Measurements from ENCODE around the gene RAB8B. TPM values are rescaled to one million over a fixed set of nuclear protein-coding genes. Genes with fewer than 3 reads are reported as not detected.

Gene RAB8B
- 15.1 TPM for polyA plus RNA-seq (ENCODE audit: insufficient read length)

GRCh38 chr15:63188926-63189871, at the start of gene RAB8B:
RAB8B (plus strand) TSS chr15:63189606; CDS start chr15:63189625, 19 bp downstream.
- peak; percentile 96 for DNase-seq

- no peak for DNase-seq
Observed at GRCh38 chr15:63140936-63141335, 48.5 kb upstream of the RAB8B start.

DNA sequence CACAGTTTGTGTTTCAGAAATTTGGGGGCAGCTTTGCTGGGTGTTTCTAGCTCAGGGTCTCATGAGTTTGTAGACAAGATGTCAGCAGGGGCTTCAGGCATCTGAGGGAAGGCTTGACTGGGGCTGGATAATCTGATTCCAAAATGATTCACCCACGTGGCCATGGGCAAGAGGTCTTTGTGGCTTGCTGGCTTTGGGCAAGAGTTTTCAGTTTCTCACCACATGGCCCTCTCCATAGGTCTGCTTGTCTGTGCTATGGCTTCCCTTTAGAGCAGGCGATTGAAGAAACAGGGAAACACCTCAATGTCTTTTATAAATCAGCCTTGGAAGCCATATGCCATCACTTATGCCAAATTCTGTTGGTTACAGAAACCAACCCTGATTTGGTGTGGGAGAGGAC, 44.0 kb upstream of the RAB8B start:
- DNase-seq: no peak

- no peak for DNase-seq
Observed at GRCh38 chr15:63146684-63147083, 42.7 kb upstream of the RAB8B start.

GRCh38 chr15:63151665-63152064, 37.7 kb upstream of the RAB8B start:
- DNase-seq: no peak

DNA sequence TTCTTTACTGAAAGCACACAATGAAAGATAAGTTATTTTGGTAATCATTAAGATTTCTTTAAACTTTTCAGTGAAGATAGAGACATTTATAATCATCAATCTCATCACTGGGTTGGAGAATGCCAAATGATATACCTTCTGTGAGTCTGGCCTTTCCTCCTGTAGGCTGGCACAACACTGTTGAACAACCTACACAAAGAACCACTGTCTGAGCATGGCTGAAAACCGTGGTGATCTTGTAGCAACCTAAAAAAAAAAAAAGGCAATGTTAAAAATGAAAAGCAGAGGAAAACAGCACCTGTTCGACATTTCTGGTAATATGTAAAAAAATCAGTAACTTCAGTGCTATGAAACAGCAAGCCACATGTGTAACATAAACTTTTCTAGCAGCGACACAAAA, 33.9 kb upstream of the RAB8B start:
- no peak for DNase-seq

- no peak for DNase-seq
Observed at GRCh38 chr15:63156086-63156710, 33.2 kb upstream of the RAB8B start.

DNA sequence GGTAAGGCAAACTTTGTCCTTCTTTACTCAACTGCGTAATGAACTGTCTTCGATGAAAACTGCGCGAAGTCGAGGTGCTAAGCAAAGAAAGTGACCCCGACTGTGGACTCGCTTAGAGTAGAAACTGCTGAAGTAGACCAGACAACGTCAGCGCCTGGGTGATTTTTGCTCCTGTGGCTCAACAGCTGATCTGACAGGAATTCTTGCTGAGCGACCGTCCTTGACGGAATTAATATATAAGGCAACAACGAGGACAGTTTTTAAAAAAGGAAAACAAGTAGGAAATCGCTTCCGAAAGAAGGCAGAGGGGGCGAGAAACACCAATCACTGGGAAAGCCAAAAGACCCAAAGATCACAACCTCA, 32.7 kb upstream of the RAB8B start:
- peak; percentile 45 for DNase-seq

GRCh38 chr15:63157118-63157843, 32.1 kb upstream of the RAB8B start, which contains the start of gene RPS27L:
RPS27L (minus strand) TSS chr15:63157477; CDS start chr15:63157405, 72 bp downstream.
- peak; percentile 92 for DNase-seq

GRCh38 chr15:63157891-63158431, 31.4 kb upstream of the RAB8B start:
- DNase-seq: peak; percentile 73

- no peak for DNase-seq
Observed at GRCh38 chr15:63160638-63161037, 28.8 kb upstream of the RAB8B start.

- no peak for DNase-seq
Observed at GRCh38 chr15:63163217-63163616, 26.2 kb upstream of the RAB8B start.

- DNase-seq: no peak
Observed at GRCh38 chr15:63165166-63165859, 24.1 kb upstream of the RAB8B start.

DNA sequence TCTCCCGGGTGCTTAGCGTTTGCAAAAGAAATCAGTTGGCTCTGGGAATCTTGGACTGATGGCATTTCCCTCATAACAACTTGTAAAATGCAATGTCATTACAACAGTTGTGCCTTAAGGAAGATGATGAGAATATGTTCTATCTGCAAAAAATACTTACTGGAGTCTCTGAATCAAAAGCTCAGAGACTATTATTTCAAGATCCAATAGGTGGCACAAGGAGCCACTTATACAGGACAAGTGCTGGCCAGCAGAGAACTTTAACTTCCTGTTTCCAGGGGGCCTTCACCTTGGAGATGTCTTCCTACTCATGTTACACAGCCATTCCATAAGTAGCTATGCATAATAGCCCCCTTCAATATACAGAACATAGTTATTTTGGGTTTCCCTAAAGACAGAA, 23.2 kb upstream of the RAB8B start:
- no peak for DNase-seq

- no peak for DNase-seq
Observed at GRCh38 chr15:63169788-63170187, 19.6 kb upstream of the RAB8B start.

DNA sequence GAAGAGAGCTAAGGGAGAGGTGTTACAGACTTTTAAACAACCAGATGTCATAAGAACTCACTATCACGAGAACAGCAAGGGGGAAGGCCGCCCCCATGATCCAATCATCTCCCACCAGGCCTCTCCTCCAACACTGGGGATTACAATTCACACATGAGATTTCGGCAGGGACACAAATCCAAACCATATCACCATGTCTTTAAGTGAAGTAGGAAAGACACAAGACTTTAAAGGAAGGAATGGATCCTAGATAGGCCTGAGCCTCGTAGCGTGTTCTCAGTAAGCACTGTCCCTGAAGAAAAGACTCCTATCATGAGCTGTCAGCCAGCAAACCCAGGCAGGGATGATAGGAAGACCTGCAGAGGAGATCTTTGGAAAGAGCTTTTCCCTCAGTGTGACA, 17.0 kb upstream of the RAB8B start:
- DNase-seq: no peak

DNA sequence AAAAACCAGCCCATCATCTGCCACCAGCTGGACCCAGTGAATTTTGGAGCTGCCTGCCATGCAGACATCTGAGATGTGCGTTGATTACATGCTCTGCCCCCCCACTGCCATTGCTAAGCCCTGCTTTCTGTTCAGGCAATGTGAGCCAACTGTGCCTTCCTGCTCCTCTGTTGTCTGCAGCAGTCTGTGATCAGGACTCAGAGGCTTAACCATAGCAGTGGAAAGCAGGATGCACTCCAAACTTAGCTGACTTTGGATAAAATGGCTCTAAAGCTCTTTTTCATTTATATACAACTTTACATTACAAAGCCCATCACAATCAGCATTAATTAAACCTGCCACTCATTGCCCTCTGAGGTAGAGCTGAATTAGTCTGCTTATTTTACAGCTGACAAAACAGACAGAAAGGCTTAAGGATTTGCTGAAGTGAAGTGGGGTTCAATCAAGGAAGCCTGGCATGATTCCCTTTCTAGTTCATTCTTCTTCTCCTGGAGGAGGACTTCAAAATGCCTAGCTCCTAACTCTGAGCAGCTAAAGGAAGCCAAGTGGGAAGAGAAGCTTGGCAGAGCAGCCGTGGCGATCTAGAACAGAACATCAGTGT, 16.5 kb upstream of the RAB8B start:
- DNase-seq: no peak

GRCh38 chr15:63176302-63176701, 13.1 kb upstream of the RAB8B start:
- no peak for DNase-seq

GRCh38 chr15:63178034-63178433, 11.4 kb upstream of the RAB8B start:
- no peak for DNase-seq

- no peak for DNase-seq
Observed at GRCh38 chr15:63180746-63181145, 8.7 kb upstream of the RAB8B start.

DNA sequence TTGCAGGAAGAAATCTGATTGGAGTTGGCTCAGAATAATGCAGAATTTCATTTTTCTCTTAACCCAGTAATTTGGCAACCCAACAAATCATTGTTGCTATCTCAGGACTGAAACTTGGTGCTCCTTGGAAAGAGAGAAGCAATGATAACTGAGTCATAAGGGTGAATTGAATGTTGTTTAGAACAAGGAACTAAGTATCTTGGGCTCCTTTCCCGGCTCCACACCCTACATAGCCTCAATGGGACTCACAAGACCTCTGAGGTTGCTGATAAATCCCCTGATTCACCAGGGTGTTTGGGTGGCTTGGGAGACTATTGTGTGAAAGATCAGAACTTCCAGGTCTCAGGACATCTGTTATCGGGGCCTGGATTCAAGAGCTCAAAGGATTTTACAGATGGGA, 7.8 kb upstream of the RAB8B start:
- DNase-seq: no peak

DNA sequence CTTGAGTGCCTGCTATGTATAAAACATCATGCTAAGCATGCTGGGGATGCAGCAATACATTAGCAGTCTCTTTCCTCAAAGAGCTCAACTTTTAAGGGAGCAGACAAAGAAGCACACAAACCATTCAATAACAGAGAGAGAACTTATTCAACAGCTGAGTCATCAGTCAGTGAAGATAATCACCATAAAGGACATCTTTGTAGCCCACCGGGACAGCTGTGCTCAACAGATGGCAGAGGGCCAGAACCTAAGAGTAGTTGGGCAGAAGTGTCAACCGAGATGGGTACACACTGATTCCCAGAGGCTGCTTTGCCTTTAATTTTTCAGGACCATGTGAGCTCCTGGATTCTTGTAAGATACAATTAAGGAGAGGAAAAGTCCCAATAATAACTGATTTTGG, 4.2 kb upstream of the RAB8B start:
- no peak for DNase-seq

Measured in hindlimb muscle (tissue), 1 donor.